Bronchial epithelial cell (primary cell): ENCODE results near the gene CDC42BPA. TPM values are rescaled to one million over a fixed set of nuclear protein-coding genes. Genes with fewer than 3 reads are reported as not detected.

Experiments used
- DNase-seq: peaks from one replicate; pipeline ENCODE4 v3.0.0-alpha.2; 2010; ENCODE audit warnings: low read depth
- FAIRE-seq: peaks from 2 replicates; lab custom pipeline; 2011; peaks lifted over from hg19 to GRCh38; lab: Jason Lieb, UNC
- H3K27me3 ChIP-seq: 2 replicates; pipeline ENCODE4 v1.5.1; 2011; ENCODE audit warnings: low read length; ENCODE audit not compliant: control insufficient read depth, insufficient read depth
- H3K36me3 ChIP-seq: 2 replicates; pipeline ENCODE4 v1.5.1; 2011; ENCODE audit warnings: low read length; ENCODE audit not compliant: control insufficient read depth, insufficient read depth
- H3K4me3 ChIP-seq: 2 replicates; pipeline ENCODE4 v1.5.1; 2011; ENCODE audit warnings: mild to moderate bottlenecking, low read depth, low read length, control low read depth
- CTCF ChIP-seq: IDR thresholded peaks from 2 replicates; pipeline ENCODE4 v1.5.1; 2011; ENCODE audit warnings: mild to moderate bottlenecking, moderate library complexity, low read length, control low read depth, inconsistent platforms; ENCODE audit not compliant: insufficient read depth, severe bottlenecking
- total RNA-seq: library from RNA; depleted of rRNA; stranded (reverse); fragments of >200 nt; gene quantifications from 2 replicates; pipeline ENCODE4 v1.2.1, GENCODE V29; 2014

The CDC42BPA gene
- total RNA-seq, 1 donor from 2014 or later: 25.8 TPM

GRCh38 chr1:227315629-227316346 lies 2.5 kb downstream of the CDC42BPA start:
- TF ChIP-seq CTCF: no peak
- Histone ChIP-seq H3K27me3 (no peaks in the 10 kb centered on the region), H3K4me3 (peak overlapping the region; percentile 82), H3K36me3 (no peaks in the 10 kb centered on the region)
- DNase-seq: peak; percentile 66
- FAIRE-seq: no peak

- DNase-seq (no peak), FAIRE-seq (no peak)
- no peaks in the 10 kb centered on the region for H3K27me3 ChIP-seq
- H3K36me3 ChIP-seq: no peaks in the 10 kb centered on the region
- peak overlapping the region; percentile 82 for H3K4me3 ChIP-seq
- no peak for TF ChIP-seq CTCF
Measured at GRCh38 chr1:227314014-227314848, 4.1 kb downstream of the CDC42BPA start.

GRCh38 chr1:227312361-227313025 lies 5.8 kb downstream of the CDC42BPA start:
- no peak overlapping the region for H3K4me3 ChIP-seq
- no peak for TF ChIP-seq CTCF
- DNase-seq: peak; percentile 68
- no peaks in the 10 kb centered on the region for H3K36me3 ChIP-seq
- no peak for FAIRE-seq
- no peaks in the 10 kb centered on the region for H3K27me3 ChIP-seq

GRCh38 chr1:227311389-227312001 lies 6.8 kb downstream of the CDC42BPA start:
- H3K27me3 ChIP-seq: no peaks in the 10 kb centered on the region
- FAIRE-seq (peak; percentile 90), DNase-seq (no peak)
- no peaks in the 10 kb centered on the region for H3K36me3 ChIP-seq
- TF ChIP-seq CTCF: no peak
- H3K4me3 ChIP-seq: no peak overlapping the region

DNA sequence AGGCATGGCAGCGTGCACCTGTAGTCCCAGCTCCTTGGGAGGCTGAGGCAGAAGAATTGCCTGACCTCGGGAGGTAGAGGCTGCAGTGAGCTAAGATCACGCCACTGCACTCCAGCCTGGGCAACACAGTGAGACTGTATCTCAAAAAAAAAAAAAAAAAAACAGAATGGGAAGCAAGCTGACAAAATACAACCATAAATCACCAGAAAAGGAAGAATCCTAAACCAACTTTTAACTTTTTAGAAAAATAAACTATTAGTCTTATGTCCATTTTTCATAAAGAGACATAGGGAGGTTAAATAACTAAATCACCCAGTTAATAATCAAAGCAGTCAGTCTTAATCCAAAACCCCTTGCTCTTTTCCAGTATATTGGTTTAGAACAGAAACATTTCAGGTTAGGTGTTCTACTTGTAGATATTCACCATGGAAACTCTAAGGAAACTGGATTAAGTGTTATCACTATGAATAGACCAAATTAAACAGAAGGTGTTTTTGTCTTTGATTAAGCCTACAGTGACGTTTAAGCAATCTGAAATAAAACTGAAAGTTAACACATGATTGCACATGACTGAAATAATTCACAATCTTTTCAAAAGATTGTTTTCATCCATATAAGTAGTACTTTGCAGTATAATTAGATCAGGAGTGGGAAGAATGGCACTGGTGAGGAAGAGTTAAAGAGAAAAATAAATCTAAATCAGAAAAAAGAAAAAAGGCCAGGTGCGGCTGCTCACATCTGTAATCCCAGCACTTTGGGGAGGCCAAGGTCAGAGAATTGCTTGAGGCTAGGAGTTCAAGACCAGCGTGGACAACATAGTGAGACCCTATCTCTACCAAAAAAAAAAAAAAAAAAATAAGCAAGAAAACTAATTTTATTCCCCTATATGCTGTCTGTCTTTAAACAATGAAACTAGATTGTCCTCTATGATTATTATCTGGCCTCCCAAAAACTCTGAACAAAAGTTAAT lies 9.6 kb downstream of the CDC42BPA start:
- Histone ChIP-seq H3K4me3 (no peak overlapping the region), H3K27me3 (no peaks in the 10 kb centered on the region), H3K36me3 (no peaks in the 10 kb centered on the region)
- DNase-seq (no peak), FAIRE-seq (no peak)
- TF ChIP-seq CTCF: no peak
